Raji (cell line): ENCODE measurements around the gene ENHO.

ENCODE experiments used
- POLR2A ChIP-seq: IDR thresholded peaks from 2 replicates; pipeline ENCODE4 v1.6.1; 2011; ENCODE audit warnings: low read depth, low read length, control low read depth; ENCODE audit not compliant: insufficient read depth

The ENHO gene

GRCh38 chr9:34558919-34559623 lies 36.3 kb upstream of the ENHO start:
- TF ChIP-seq POLR2A, result no peak

DNA sequence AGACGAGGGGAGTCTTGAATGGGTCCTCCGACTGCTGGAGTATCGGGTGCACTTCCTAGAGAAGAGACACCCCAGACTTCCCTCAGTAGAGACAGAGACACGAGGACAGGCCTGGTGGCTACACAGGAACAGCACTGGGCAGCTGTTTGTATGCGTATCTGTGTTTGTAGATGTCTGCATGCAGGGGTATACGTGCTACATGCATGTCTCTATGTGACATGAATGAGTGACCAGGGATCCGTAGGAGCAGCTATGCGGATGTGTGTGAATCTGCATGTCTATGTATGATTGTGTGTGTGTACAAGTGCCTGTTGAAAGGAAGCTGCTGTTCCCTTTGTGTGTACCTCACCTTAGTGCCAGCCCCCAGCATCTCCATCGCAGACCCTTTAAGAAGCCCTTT lies 35.6 kb upstream of the ENHO start:
- no peak for TF ChIP-seq POLR2A

DNA sequence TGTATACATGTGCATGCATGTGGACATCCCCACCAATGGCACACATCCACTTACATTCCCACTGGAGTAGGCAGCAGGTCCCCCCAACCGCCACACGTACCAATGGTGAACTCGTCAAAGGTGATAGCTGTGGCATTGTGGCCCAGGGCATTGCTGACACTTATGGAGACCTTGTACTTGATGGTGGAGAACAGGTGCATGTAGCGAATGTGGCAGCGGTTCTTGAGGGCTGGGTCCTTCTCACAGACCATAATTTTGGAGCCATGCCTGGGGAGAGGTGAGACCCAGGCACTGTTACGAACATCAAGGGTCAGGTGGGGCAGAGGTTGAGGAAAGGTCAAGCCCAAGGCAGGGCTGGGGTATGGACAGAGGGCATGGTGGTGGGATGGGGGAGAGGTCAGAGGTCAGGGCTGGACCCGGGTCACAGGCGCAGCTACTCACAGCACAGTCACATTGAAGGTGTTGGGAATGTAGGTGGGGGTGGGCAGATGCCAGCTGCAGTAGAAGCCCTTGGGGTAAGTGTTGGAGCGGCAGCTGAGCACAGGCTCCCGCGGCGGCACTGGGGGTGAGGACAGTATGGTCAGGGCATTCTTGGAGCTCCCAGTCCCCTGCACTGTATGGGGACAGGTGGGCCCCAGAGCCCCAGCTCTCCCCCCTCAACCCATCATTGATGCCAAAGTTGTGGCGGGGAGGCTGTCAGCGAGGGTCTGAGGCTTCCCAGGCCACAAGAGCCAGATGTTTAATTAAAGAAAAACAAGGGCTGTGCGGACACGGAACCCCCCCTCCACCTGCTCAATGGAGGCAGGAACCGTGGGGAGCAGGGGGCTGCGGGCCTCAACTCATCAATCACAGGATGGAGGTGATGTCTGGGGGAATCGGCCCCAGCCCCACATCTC lies 34.9 kb upstream of the ENHO start:
- TF ChIP-seq POLR2A, result no peak

DNA sequence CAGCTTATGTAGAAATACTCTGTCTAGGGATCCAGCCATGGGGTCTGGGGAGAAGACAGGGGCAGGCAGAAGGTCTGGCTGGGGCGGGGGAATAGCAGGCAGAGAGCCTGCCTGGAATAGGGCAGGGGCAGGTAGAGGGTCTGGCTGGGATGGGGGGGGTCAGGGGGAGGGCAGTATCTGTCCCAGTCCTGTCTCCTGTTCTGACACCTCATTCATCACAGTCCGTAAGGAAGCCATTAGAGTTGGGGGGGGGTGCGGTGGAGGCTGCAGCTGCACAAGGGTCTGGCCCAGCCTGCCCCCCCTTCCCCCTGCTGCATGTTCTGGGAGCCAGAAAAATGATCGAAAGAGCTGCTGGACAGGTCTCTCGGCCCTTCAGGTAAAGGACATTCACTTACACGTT lies 34.2 kb upstream of the ENHO start:
- no peak for TF ChIP-seq POLR2A

- TF ChIP-seq POLR2A, result no peak
Measured at GRCh38 chr9:34555936-34556525, 33.2 kb upstream of the ENHO start.

DNA sequence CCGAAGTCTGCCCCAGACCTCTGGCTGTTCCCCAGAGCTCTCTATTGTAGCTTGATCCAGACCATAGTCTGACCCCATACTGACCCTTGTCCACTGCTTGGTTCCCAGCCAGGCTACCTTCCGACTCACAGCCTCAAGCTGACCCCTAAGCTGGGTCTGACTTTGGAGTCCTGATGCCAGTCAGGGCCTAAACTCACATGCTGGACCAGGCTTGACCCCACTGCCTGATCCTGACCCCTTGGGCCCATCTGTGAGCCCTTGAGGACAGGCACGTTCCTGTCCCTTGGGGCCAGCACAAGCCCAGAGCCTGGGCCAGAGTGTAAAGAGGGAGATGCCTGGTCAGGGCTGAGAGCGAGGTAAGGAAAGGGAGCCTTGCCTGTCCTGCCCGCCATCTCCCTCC lies 32.7 kb upstream of the ENHO start:
- TF ChIP-seq POLR2A, result no peak

GRCh38 chr9:34555002-34555348 lies 32.2 kb upstream of the ENHO start:
- TF ChIP-seq POLR2A, result no peak

DNA sequence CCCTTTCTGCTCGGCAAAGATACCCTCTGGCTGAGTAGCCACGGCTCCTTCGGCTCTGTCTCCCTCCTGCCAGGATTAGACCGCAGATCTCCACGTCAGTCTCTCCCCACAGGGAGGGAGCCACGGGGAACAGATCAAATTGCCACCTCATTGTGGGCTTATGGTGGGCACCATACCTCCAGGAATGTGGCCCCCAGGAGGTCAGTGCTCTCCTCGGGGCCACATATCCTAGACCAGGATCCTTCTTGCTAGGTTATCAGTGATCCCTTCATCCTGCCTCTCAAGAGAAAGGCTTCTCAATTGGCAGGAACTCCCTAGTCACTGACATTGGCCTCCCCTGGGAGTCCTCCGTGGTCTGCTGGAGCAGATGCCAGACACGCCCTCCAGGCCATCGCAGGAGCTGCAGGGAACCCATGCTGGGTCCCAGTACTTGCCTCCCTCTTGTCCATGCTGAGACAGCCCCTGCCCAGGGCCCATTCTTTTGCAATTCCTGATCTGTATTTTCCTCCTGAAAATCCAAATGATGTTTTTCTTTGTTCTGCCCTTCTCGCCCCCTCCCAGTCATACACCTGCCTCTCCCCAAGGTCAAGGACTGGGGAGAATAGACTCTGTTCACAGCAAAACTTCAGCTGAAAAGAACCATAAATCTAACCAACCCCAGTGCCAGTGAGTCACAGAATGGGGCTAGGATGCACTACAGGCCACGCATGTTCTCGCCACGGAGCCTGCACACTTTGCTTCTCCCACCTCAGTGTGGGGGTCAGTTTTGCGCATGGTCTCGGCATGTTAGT lies 31.6 kb upstream of the ENHO start:
- no peak for TF ChIP-seq POLR2A

DNA sequence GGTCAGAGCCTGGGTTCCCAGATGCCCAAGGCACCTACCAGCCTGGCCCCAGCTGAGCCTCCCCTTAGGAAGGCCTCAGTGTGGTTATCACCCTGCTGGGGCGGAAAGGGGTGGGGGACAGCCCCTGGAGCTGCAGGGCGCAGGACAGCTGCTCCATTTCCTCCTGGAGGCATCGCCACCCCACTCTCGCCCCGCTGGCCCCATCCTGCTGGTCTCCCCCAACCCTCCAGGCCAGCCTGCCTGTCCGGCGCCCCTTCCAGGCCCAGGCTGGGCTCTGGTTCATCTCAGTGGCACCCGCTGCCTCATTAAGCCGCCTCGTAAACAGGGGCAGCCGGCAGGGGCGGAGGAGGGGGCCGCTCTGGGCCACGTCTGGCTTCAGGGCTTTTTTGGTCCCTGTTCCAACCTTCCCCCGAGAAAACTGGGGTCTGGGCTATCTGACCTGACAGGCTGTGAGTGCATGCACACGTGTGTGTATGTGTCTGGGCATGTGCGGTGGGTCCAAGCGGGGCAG lies 30.8 kb upstream of the ENHO start:
- no peak for TF ChIP-seq POLR2A

GRCh38 chr9:34552986-34553385 lies 30.2 kb upstream of the ENHO start:
- no peak for TF ChIP-seq POLR2A

DNA sequence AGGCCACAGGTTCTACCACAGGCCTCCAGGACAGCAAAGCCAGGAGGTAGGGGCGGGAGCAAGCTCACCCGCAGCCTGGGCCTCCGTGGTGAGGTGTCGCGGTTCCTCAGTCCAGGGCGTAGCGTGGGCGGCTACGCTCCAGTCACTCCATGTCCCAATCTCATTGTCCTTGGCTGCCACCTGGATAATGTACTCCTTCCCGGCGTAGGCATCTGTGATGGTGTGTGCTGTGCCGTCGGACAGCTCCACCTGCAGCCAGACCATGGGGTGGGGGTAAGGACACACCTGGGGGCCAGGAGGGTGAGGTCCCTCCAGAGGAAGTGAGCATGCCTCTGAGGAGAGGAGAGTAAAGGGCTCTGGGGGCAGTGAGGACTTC lies 29.8 kb upstream of the ENHO start:
- TF ChIP-seq POLR2A, result no peak

DNA sequence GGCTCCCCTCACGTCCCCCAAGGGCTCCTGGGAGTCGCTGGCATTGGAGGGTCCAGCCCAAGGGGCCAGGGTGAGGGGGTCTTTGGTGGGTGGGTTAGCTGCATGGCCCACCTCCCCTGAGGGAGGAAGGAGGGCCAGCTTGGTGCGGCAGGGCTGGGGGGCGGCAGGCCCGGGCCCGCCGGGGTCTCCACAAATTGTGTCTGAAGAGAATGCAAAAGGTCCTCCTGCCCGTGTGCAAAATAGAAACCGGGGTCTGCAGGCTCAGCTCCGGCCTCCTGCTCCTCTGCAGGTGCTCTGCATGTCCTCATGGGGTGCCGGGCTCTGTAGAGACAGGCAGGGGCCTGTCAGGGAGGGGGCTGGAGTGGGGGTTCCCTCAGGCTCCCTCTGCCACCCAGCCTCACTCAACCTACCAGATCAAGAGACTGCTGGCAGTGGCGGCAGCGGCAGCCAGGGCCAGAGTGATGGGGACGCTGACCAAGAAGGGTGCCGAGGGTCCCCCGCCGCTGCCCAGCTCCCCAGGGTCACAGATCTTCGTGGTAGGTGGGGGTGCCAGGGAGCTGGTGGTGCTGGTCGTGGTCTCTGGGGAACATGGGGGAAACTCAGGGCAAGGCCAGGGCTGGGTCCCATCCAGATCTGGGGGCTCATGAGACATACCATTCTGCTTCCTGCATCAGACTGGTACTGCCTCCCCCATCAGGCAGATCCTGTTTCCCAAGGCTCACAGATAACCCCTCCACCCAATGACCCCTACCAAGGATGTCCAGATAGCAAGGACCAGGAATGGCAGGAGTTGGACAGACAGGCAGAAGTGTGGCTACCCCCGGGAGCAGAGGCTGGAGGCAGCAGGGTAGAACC lies 29.2 kb upstream of the ENHO start:
- no peak for TF ChIP-seq POLR2A

DNA sequence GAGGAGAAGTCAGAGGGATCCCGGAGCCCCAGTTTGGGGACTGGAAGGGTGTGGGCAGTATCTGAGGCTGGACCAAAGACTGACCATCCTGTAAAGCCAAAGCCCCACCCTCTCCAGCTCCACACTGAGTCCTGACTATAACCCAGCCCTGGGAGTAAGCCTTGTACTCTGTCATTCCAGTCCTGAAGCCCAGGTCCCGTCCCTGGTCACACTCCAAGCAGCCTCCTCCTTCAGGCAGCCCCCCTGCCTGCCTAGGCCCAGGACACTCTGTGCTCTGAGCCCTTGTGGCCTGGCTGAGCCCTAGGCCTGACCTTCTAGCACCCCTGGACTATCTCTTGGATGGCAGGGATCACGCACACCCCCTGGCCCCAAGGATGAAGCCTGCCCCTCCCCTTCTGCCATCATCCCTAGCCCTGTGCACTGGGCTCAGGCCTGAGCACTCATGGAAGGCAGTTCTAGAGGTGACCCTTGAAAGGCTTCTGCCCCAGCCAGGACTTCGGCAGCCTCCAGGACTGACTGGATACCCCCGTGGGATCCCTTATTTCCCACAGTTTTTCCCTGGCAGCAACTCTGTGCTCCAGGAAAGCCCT lies 28.0 kb upstream of the ENHO start:
- no peak for TF ChIP-seq POLR2A
